C4-2B (cell line): ENCODE results near the gene CTDSP1.

Experiments used
- CTCF ChIP-seq: fragments of 450-650 bp; conservative IDR thresholded peaks from 2 replicates; pipeline ENCODE4 v1.5.1; 2017; ENCODE audit warnings: mild to moderate bottlenecking
- ZFX ChIP-seq: fragments of 450-650 bp; IDR thresholded peaks from 2 replicates; pipeline ENCODE4 v1.6.1; 2017

- TF ChIP-seq CTCF: no peak
- TF ChIP-seq ZFX: no peak
These were observed 4.2 kb upstream of the CTDSP1 start for GRCh38 chr2:218395456-218395825.
